Activated naive CD4-positive, alpha-beta T cell treated with anti-CD3 and anti-CD28 coated beads, Interleukin-2, amount 50 U/mL, for 72 hours (primary cell): ENCODE data around the gene GRK5. TPM values are rescaled to one million over a fixed set of nuclear protein-coding genes. Genes with fewer than 3 reads are reported as not detected.
"Not testable (repeated sequence)": the region's sequence is repeated elsewhere in the genome, so short reads cannot be mapped to it uniquely, and the experiment has no call there.

Source experiments
- ATAC-seq, 2 donors: fragments of 150-1000 bp; cut with Tn5 transposase; 2 replicates each; pipeline ENCODE4 v1.10.0; 2021; ENCODE audit warnings: mild to moderate bottlenecking in 2 of 2, moderate library complexity in 2 of 2
- DNase-seq, 2 donors: peaks; one replicate each; pipeline ENCODE4 v3.0.0; 2021 to 2022; ENCODE audit warnings: low spot score in 2 of 2
- H3K27ac Mint-ChIP-seq, 2 donors: one replicate each; pipeline ENCODE4 v1.8.0; 2022; ENCODE audit warnings: mild to moderate bottlenecking in 2 of 2, mixed read lengths in 2 of 2
- H3K36me3 Mint-ChIP-seq, 2 donors: one replicate each; pipeline ENCODE4 v1.8.0; 2022; ENCODE audit warnings: mixed read lengths in 2 of 2
- H3K9me3 Mint-ChIP-seq, 2 donors: one replicate each; pipeline ENCODE4 v1.8.0; 2022; ENCODE audit warnings: mixed read lengths in 2 of 2
- total RNA-seq, 2 donors: library from RNA; stranded (reverse); gene quantifications; one replicate each; pipeline ENCODE4 v1.2.3, GENCODE V29; 2022

GRK5 gene
- total RNA-seq, 2 donors from 2014 or later = 21.2 to 34.5 TPM

DNA sequence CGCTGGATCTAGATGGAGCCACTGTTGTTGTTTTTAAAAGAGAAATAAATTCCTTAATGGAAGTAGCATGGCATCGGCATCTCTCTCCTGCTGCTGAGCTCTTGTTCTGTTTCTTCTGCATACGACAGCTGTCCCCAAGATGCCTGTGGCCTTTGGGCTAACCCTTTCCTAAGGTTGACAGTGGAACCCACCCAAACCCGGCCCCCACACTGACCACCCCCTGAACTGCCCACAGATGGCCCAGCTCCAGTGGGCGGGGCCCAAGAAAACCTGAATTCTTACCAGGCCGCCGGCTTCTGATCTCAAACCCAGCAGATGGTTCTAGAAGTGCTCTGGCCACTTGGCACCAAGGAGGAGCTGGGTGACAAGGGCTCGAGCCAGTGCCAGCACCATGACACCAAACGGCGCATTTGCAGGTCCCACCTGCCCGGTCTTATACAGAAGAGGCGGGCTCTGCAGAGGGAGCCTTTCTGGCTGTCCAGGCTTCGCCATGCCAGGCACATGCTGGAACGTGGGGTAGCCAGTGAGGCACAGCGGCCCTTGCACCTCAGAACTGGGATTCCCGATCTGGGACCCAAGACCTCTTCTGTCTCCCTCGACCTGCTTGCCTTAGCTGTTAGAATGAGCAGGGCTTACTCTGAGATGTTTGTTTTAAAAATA is 252.4 kb downstream of the GRK5 start:
- Mint-ChIP-seq H3K27ac (no peak overlapping the region), H3K36me3 (peaks cover 14 to 16% of the 10 kb centered on the region in 2 donors), H3K9me3 (peaks cover 5 to 13% of the 10 kb centered on the region in 2 donors)
- DNase-seq (no peak), ATAC-seq (no peak)

DNA sequence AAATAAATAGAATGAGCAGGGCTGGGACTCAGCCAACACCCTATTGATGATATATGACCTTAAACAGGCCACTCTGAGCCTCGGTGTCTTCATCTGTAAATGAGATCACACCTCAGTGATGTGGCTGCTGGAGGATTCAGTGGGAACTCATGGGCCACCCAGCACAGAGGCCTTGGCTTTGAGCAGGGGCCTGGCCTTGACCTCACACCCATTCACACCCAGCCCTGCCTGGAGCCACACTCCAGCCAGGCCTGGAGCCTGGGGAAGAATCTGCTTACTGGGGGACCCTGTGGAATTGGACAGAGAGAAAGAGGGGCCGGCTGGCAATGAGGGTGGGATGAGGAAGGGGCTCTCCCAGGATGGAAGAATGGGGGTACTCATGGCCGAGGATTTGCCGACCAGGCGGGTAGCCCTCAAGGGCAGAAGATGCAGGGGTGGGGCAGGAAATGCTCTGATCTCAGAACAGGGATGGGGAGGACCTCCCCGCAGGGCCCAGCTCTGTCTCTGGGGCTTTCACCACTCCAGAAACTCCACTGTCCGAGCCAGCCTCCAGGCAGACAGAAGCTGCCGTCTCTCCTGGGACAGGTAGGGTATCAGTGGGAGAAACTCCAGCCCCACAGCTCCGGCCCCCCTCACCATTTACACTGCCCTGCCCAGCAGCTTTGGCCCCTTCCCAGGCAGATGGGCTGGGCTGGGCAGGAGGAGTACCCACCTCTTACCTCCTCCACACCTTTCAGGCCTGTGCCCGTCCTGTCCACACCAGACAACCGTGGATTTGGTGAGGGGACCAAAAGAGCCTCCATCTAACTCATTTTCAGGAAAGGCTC is 253.2 kb downstream of the GRK5 start:
- no peak for DNase-seq
- ATAC-seq = peak in 1 of 2 donors; percentile 12
- Mint-ChIP-seq H3K36me3 (peaks cover 14 to 16% of the 10 kb centered on the region in 2 donors), H3K9me3 (peaks cover 8 to 13% of the 10 kb centered on the region in 2 donors), H3K27ac (peak overlapping the region in 1 of 2 donors; percentile 65)

DNA sequence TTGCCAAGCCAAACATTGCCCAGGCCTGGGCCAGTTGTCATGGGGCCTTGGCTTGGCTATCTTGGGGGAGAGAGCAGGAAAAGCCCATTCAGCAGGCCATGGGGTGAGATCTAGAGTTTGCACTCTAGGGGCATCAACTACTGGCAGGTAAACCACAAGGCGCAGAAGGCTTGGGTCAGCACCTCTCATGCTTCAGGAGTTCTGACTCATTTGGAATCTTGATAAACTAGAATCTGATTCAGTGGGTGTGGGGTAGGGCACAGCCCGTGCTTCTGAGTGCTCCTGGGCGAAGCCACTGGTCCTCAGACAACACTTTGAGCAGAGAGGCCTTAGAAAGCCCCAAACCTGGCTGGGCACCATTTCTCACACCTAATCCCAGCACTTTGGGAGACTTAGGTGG is 254.0 kb downstream of the GRK5 start:
- peaks cover 8 to 13% of the 10 kb centered on the region in 2 donors for H3K9me3 Mint-ChIP-seq
- no peak for DNase-seq

DNA sequence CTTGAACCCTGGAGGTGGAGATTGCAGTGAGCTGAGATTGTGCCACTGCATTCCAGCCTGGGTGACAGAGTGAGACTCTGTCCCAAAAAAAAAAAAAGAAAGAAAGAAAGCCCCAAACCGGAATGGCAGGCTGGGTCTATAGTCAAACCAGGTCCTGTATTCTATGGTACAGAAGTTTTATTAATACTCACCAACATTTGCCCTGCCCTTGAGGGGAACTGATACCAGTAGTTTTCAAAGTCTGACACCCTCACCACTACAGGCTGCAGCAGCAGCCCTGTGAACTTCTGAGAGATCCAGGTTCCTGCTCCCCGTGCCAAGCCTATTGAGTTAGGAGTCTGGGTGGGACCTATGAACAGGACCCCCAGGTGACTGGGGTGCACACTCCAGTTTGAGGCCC is 254.6 kb downstream of the GRK5 start:
- Mint-ChIP-seq H3K36me3 (peaks cover 14 to 16% of the 10 kb centered on the region in 2 donors), H3K27ac (peak overlapping the region; percentile 37 to 65), H3K9me3 (peaks cover 8 to 13% of the 10 kb centered on the region in 2 donors)
- DNase-seq (no peak), ATAC-seq (no peak)

More for the DNA sequence above, 254.0 kb downstream of the GRK5 start:
- H3K27ac Mint-ChIP-seq = peak overlapping the region in 1 of 2 donors; percentile 65
- peaks cover 14 to 16% of the 10 kb centered on the region in 2 donors for H3K36me3 Mint-ChIP-seq
- peak; percentile 67 to 90 for ATAC-seq

DNA sequence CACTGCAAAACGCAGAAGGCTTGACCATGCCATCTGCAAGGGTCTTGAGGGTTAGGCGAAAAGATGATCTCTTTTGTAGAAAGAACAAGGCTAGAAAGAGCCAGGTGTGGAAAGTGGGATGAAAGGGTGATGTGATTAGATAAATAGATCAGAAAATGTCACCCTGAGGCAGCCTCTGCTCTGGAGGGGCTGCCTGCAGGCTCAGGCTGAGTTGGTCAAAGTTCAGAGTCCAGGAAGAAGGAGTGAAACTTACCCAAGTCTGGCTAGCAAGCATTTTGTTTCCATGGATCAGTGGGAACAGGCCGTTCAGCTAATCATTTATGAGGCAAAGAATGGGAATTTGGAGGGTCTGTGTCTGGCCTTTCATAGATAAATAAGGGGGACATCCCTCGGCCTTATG is 255.4 kb downstream of the GRK5 start:
- no peak for DNase-seq
- no peak for ATAC-seq
- Mint-ChIP-seq H3K9me3 (peaks cover 8 to 13% of the 10 kb centered on the region in 2 donors), H3K36me3 (peaks cover 14 to 16% of the 10 kb centered on the region in 2 donors), H3K27ac (peak overlapping the region in 1 of 2 donors; percentile 37)

DNA sequence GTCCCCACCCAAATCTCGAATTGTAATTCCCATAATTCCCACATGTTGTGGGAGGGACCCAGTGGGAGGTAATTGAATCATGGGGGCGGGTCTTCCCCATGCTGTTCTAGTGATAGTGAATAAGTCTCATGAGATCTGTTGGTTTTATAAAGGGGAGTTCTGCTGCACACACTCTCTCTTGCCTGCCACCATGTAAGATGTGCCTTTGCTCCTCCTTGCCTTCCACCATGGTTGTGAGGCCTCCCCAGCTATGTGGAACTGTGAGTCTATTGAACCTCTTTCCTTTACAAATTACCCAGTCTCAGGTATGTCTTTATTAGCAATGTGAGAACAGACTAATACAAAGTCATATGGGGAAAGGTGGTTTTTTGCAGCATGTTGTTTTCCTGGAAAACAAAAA is 255.8 kb downstream of the GRK5 start:
- peaks cover 8 to 13% of the 10 kb centered on the region in 2 donors for H3K9me3 Mint-ChIP-seq
- H3K27ac Mint-ChIP-seq, ATAC-seq, DNase-seq: not testable (repeated sequence)
- H3K36me3 Mint-ChIP-seq = peaks cover 14 to 16% of the 10 kb centered on the region in 2 donors

DNA sequence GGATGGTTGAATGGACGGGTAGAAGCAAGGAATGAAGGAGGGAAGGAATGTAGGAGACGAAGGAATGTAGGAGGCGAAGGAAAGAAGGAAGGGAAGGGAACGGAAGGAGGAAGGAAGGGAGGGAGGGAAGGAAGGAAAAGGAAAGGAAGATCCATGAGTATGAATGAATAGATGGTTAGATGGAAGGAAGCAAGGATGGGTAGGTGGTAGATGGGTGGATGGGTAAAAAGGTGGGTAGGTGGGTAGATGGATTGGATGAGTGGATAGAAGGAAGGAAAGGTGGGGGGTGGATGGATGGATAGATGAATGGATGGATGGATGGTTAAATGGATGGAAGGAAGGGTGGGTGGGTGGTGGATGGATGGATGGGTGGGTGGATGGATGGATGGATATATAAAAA is 257.7 kb downstream of the GRK5 start:
- no peak for DNase-seq
- ATAC-seq = no peak
- peaks cover 14 to 16% of the 10 kb centered on the region in 2 donors for H3K36me3 Mint-ChIP-seq
- no peak overlapping the region for H3K27ac Mint-ChIP-seq
- H3K9me3 Mint-ChIP-seq = peaks cover 8 to 13% of the 10 kb centered on the region in 2 donors

DNA sequence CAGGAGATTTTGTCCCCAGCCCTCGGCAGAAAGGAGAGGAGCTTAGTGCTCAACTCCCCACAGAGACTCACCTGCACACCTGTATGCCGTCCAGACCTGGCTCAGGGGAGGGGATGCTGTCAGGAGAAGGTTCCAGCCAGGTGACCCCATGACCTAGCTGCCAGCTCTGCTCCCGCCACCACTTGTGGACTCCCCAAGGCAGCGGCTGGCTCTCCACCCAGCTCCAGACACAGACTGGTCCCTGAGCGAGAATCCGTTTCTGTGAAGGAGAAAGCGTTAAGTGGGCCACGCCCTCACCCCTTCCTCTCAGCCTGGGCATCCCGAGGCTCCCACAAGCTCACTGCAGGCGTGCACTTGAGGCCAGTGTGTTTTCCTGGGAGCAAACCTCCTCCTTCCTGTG is 258.7 kb downstream of the GRK5 start:
- ATAC-seq = no peak
- DNase-seq = no peak
- Mint-ChIP-seq H3K9me3 (peaks cover 8 to 13% of the 10 kb centered on the region in 2 donors), H3K27ac (no peak overlapping the region), H3K36me3 (peaks cover 14 to 16% of the 10 kb centered on the region in 2 donors)

DNA sequence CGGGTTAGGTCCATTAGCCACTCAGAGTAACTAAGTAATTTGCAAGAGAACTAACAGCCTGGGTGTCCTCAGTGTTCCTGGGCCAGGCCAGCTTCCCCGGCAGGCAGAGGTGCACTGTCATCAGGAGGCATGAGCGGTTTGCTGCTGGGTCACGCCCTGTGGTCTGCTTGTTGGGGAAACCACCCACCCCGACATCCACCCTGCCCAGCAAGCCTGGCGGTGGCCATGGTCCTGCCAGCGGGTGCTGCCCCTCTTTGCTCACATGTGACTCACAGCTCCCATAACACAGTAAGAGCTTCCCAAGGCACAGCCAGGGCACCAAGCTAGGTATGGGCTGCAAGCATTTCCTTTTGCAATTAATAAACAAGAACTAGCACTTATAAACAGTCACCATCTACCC is 259.3 kb downstream of the GRK5 start:
- H3K27ac Mint-ChIP-seq = no peak overlapping the region
- ATAC-seq = peak; percentile 42 to 99
- peak in 1 of 2 donors; percentile 77 for DNase-seq
- peaks cover 8 to 13% of the 10 kb centered on the region in 2 donors for H3K9me3 Mint-ChIP-seq
- peaks cover 14 to 16% of the 10 kb centered on the region in 2 donors for H3K36me3 Mint-ChIP-seq

DNA sequence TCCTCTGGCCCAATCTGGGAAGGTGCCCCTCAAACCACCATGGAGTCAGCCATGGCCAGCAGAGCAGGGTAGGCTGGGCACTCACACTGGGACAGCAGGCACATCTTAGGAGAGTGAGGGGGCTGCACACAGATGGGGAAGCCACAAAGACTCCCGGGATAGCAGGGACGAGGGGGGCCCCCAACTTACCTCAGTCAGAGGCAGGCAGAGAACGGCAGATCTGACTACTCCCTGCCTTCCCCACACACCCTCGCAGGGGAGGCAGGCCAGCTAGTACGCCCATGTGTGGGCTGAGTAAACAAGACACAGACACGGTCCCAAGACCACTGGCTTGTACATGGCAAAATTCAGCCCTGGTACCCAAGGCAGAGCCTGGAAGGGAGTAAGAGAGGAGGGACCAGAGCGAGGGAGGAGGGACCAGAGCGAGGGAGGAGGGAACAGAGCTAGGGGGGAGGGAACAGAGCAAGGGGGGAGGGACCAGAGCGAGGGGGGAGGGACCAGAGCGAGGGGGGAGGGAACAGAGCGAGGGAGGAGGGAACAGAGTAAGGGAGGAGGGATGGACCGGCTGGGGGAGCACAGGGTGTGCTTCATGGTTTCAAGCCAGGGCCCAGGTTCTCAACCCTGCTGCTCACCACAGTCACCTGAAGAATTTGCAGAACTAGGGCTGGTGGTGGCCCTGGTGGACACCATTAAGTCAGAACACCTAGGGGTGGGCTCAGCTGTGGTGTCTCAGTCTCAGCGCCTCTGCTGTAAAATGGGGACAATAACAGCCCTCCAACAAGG is 261.4 kb downstream of the GRK5 start:
- Mint-ChIP-seq H3K36me3 (peaks cover 0 to under 1% of the 10 kb centered on the region in 2 donors), H3K27ac (no peak overlapping the region), H3K9me3 (peaks cover under 1 to 4% of the 10 kb centered on the region in 2 donors)
- ATAC-seq (no peak), DNase-seq (no peak)

DNA sequence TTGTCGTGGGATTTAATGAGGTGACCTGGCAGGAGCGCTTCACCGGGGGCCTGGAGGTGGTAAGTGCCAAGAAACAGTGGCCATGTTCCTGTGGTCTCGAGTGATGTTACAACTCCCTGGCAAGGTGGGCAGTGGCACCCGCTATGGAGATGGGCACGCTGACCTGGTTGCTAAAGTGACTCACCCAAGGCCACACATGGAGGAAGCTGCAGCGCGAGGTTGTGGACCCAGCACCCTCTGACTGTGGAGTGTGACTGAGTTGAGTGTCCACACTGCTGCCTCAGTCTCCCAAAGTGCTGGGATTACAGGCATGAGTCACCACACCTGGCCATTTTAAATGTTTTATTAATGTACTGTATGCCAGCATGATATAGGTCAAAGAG is 261.9 kb downstream of the GRK5 start:
- no peaks in the 10 kb centered on the region for H3K36me3 Mint-ChIP-seq
- peaks cover 4 to 5% of the 10 kb centered on the region in 2 donors for H3K9me3 Mint-ChIP-seq
- no peak overlapping the region for H3K27ac Mint-ChIP-seq
- DNase-seq = no peak
- ATAC-seq = no peak

DNA sequence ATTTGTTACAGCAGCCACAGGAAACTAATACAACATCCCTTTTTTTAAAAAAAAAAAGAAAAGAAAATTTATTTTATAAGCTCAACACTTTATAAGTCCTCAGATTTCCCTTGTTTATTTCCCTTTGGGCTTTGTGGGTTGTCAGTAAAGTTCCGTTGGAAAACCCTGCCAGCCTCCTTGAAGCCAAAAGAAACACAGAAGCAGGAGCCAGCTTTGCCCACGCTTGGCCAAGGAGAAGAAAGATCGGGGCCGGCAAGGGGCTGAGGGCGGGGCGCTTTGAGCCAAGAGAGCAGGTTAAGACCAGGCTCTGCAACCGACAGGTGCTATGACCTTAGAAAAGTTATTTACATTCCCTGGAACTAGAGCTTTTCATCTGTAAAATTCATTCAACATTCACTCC is 262.5 kb downstream of the GRK5 start:
- Mint-ChIP-seq H3K27ac (no peak overlapping the region), H3K9me3 (peaks cover 3 to 5% of the 10 kb centered on the region in 2 donors), H3K36me3 (no peaks in the 10 kb centered on the region)
- no peak for DNase-seq
- no peak for ATAC-seq

DNA sequence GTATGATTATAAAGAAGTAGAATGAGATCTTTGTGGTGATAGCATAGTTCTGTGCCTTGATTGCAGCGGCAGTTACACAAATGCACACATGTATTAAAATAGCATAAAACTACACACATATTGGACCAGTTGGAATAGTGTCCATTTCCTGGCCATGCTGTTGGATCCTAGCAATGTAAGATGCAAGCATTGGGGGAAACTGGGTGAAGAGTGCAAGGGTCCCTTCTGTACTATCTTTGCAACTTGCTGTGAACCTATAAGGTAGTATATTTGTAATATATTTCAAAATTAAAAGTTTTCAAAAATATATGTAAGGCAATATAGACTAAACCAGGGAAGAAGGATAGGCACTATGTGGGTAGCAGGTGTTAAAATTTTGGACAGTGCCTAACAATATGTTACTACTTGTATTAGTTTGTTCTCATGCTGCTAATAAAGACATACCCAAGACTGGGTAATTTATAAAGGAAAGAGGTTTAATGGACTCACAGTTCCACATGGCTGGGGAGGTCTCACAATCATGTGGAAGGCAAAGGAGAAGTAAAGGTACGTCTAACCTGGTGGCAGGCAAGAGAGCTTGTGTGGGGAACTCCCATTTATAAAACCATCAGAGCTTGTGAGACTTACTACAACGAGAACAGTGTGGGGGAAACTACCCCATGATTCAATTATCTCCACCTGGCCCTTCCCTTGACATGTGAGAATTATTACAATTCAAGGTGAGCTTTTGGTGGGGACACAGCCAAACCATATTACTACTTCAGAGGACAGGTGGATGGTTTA is 263.7 kb downstream of the GRK5 start:
- DNase-seq (no peak), ATAC-seq (no peak)
- peaks cover 0 to 5% of the 10 kb centered on the region in 2 donors for H3K9me3 Mint-ChIP-seq
- no peaks in the 10 kb centered on the region for H3K36me3 Mint-ChIP-seq
- H3K27ac Mint-ChIP-seq = no peak overlapping the region

DNA sequence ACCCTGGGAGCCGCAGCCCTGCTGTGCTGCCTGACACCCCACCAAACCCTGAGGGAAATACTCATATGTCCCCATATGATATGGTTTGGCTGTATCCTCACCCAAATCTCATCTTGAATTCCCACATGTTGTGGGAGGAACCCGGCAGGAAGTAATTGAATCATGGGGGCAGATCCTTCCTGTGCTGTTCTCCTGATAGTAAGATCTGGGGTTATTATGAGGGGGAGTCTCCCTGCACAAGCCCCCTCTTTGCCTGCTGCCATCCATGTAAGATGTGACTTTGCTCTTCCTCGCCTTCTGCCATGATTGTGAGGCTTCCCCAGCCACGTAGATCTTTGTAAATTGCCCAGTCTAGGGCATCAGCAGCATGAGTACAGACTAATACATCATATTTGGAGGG is 266.4 kb downstream of the GRK5 start:
- DNase-seq (no peak), ATAC-seq (no peak)
- Mint-ChIP-seq H3K36me3 (no peaks in the 10 kb centered on the region), H3K27ac (peak overlapping the region in 1 of 2 donors; percentile 22), H3K9me3 (peaks cover 0 to 5% of the 10 kb centered on the region in 2 donors)

DNA sequence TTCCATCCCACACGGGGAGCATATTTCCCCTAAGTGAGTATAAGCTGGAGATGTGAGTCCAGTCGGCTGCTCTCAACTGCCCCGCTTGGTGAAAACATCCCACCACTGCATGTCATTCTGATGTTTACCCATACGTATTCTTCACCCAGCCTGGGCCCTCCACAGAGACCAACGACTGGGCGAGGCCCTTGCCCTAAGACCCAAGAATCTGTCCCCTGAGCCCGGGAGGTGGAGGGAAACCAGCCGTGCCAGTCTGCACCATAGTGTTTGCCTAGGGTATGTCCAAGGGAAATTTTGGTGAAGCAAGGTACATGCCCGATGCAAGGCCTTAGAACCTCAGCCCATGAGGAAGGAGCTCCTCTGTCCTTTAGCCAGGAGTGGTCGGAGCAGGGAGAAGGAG is 267.2 kb downstream of the GRK5 start:
- no peaks in the 10 kb centered on the region for H3K36me3 Mint-ChIP-seq
- no peak for DNase-seq
- H3K27ac Mint-ChIP-seq = no peak overlapping the region
- ATAC-seq = no peak
- peaks cover 0 to 5% of the 10 kb centered on the region in 2 donors for H3K9me3 Mint-ChIP-seq

DNA sequence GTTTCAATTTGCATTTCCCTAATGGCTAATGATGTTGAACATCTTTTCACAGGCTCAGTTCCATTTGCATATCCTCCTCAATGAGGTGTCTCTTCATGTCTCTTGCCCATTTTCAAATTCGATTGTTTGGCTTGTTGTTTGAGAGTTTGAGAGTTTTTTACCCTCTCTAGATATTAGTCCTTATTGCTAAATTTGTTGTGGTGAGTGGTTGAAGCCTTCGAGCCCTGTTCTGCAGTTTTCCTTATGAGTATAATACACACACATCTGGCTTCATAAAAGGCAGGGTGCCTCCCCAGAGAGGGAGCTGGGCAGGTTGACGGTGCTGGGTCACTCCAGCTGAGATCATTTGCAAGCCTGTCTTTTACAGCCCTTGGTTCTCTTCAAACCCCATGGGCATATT is 270.1 kb downstream of the GRK5 start:
- DNase-seq (no peak), ATAC-seq (peak; percentile 22 to 23)
- no peaks in the 10 kb centered on the region for H3K36me3 Mint-ChIP-seq
- H3K9me3 Mint-ChIP-seq = peaks cover 0 to 5% of the 10 kb centered on the region in 2 donors
- peak overlapping the region in 1 of 2 donors; percentile 44 for H3K27ac Mint-ChIP-seq
